ENCODE measurements around the gene CDH4. TPM values are rescaled to one million over a fixed set of nuclear protein-coding genes. Genes with fewer than 3 reads are reported as not detected.

CDH4 gene
- total RNA-seq, 1 experiment from 2014 or later = not detected

- TF ChIP-seq TCF7L2 (IDR thresholded peaks at IDR 0.05; ENCODE audit: low read depth, low read length) (no peak), SIN3A (IDR thresholded peaks at IDR 0.05; ENCODE audit: borderline replicate concordance, insufficient read depth, low read depth, low read length) (no peak), POLR2AphosphoS5 (IDR thresholded peaks at IDR 0.05; ENCODE audit: low read depth, low read length) (no peak), REST (IDR thresholded peaks at IDR 0.05; ENCODE audit: insufficient read depth in 1 of 2, low read depth in 2 of 2, low read length in 1 of 2) (no peak)
- TF ChIP-seq, protein P1, sequence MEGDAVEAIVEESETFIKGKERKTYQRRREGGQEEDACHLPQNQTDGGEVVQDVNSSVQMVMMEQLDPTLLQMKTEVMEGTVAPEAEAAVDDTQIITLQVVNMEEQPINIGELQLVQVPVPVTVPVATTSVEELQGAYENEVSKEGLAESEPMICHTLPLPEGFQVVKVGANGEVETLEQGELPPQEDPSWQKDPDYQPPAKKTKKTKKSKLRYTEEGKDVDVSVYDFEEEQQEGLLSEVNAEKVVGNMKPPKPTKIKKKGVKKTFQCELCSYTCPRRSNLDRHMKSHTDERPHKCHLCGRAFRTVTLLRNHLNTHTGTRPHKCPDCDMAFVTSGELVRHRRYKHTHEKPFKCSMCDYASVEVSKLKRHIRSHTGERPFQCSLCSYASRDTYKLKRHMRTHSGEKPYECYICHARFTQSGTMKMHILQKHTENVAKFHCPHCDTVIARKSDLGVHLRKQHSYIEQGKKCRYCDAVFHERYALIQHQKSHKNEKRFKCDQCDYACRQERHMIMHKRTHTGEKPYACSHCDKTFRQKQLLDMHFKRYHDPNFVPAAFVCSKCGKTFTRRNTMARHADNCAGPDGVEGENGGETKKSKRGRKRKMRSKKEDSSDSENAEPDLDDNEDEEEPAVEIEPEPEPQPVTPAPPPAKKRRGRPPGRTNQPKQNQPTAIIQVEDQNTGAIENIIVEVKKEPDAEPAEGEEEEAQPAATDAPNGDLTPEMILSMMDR (IDR thresholded peaks at IDR 0.05) = no peak
- ATAC-seq (no peak), DNase-seq (ENCODE audit: low read depth, low spot score) (no peak)
- H3K9me3 ChIP-seq (ENCODE audit: control insufficient read depth, insufficient read depth, low read depth, low read length) = no peaks in the 10 kb centered on the region
- intact Hi-C loops (cut with micrococcal nuclease; ENCODE audit: unreplicated experiment) = no loop called here
- no peaks in the 10 kb centered on the region for H3K4me1 ChIP-seq (ENCODE audit: control insufficient read depth, insufficient read depth, low read length)
- H3K27me3 ChIP-seq (ENCODE audit: control insufficient read depth, insufficient read depth, low read length) = peaks cover 3% of the 10 kb centered on the region; the same call in 1 of the 2 replicates
- no TSS peak for BruUV-seq (replicated peaks)
- CTCF ChIA-PET = no interaction called here
- H3K27ac ChIP-seq (ENCODE audit: low read length) = no peak overlapping the region
- H3K4me3 ChIP-seq (ENCODE audit: low read depth in 2 of 2, low read length in 2 of 2) = no peak overlapping the region
- POLR2A ChIA-PET = no interaction called here
- in situ Hi-C loops (cut with HindIII; ENCODE audit: low pct_unique_long_range_greater_than_20kb, low sequenced_read_pairs) = no loop called here
- no peaks in the 10 kb centered on the region for H3K36me3 ChIP-seq (ENCODE audit: control insufficient read depth, insufficient read depth, low read length)
These were observed 177.6 kb downstream of the CDH4 start for GRCh38 chr20:61429458-61430227.

DNA sequence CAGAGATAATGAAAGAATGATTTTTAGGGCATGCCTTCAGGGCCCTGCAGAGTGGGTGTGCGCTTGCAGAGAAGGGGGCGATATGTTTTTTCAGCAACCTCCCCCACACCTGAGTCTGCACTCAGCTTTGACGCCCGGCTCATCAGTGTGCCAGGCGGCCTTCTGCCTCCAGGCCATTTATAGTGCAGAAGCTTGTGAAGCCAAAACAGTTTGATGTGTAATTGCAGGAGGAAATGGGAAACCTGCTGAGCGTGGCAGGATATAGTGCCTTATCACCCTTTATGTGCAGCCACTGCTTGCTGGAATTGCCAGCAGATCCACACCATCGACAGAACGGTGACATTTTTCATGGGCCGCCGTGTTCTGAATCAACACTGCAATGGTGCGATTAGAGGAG lies 178.2 kb downstream of the CDH4 start:
- Histone ChIP-seq H3K27ac (ENCODE audit: low read length) (no peak overlapping the region), H3K36me3 (ENCODE audit: control insufficient read depth, insufficient read depth, low read length) (no peaks in the 10 kb centered on the region), H3K27me3 (ENCODE audit: control insufficient read depth, insufficient read depth, low read length) (peaks cover 3% of the 10 kb centered on the region; the same call in 1 of the 2 replicates), H3K4me3 (ENCODE audit: low read depth in 2 of 2, low read length in 2 of 2) (no peak overlapping the region), H3K9me3 (ENCODE audit: control insufficient read depth, insufficient read depth, low read depth, low read length) (no peaks in the 10 kb centered on the region), H3K4me1 (ENCODE audit: control insufficient read depth, insufficient read depth, low read length) (no peaks in the 10 kb centered on the region)
- TF ChIP-seq POLR2AphosphoS5 (IDR thresholded peaks at IDR 0.05; ENCODE audit: low read depth, low read length) (no peak), REST (IDR thresholded peaks at IDR 0.05; ENCODE audit: insufficient read depth in 1 of 2, low read depth in 2 of 2, low read length in 1 of 2) (no peak), SIN3A (IDR thresholded peaks at IDR 0.05; ENCODE audit: borderline replicate concordance, insufficient read depth, low read depth, low read length) (no peak), TCF7L2 (IDR thresholded peaks at IDR 0.05; ENCODE audit: low read depth, low read length) (no peak)
- TF ChIP-seq, protein P1 (IDR thresholded peaks at IDR 0.05) = no peak
- in situ Hi-C loops (cut with HindIII; ENCODE audit: low pct_unique_long_range_greater_than_20kb, low sequenced_read_pairs) (no loop called here), intact Hi-C loops (cut with micrococcal nuclease; ENCODE audit: unreplicated experiment) (no loop called here)
- POLR2A ChIA-PET = no interaction called here
- ATAC-seq (no peak), DNase-seq (ENCODE audit: low read depth, low spot score) (no peak)
- no TSS peak for BruUV-seq (replicated peaks)
- CTCF ChIA-PET = no interaction called here
